CD4-positive, alpha-beta T cell (primary cell): ENCODE results near the gene DEPDC5. TPM values are rescaled to one million over a fixed set of nuclear protein-coding genes. Genes with fewer than 3 reads are reported as not detected.

Source experiments
- ATAC-seq: fragments of 200-7000 bp; cut with Tn5 transposase; one replicate; pipeline ENCODE4 v1.10.0; 2022; ENCODE audit warnings: mild to moderate bottlenecking; ENCODE audit not compliant: poor library complexity
- CTCF ChIA-PET: fragments of 350-600 bp; sonication (Branson Sonifier 250); formaldehyde crosslinking; loops from one replicate; lab custom pipeline; 2021; ENCODE audit warnings: antibody characterized with exemption, inconsistent platforms; lab: Charles Lee
- POLR2A ChIA-PET: fragments of 350-600 bp; sonication (Branson Sonifier 250); formaldehyde crosslinking; loops from one replicate; lab custom pipeline; 2021; ENCODE audit warnings: antibody characterized with exemption, inconsistent platforms; lab: Charles Lee
- DNase-seq, 14 experiments: peaks; one replicate each; pipeline ENCODE4 v3.0.0-alpha.2; 2013 to 2020; ENCODE audit warnings: mixed read lengths in 2 of 14
- H3K27ac ChIP-seq, 2 donors: one replicate each; pipeline versions ENCODE4 v1.5.1 to v1.7.0; 2013; ENCODE audit warnings: low read length in 2 of 2, low read depth in 1 of 2, mild to moderate bottlenecking in 1 of 2
- H3K27me3 ChIP-seq, 2 experiments: 1 replicate in 1 of 2; 2 replicates in 1 of 2; pipeline versions ENCODE4 v1.6.1 to v1.7.0; 2013; ENCODE audit warnings: low read length in 2 of 2, control low read depth in 1 of 2, mild to moderate bottlenecking in 1 of 2, moderate library complexity in 1 of 2; ENCODE audit not compliant: insufficient read depth in 2 of 2, control insufficient read depth in 1 of 2
- H3K36me3 ChIP-seq: one replicate; pipeline ENCODE4 v1.6.1; 2013; ENCODE audit warnings: low read length, control low read depth; ENCODE audit not compliant: insufficient read depth
- H3K4me1 ChIP-seq: one replicate; pipeline ENCODE4 v1.6.1; 2013; ENCODE audit warnings: low read length, control low read depth; ENCODE audit not compliant: insufficient read depth
- H3K4me3 ChIP-seq: one replicate; pipeline ENCODE4 v1.5.1; 2013; ENCODE audit warnings: mild to moderate bottlenecking, low read length, moderate library complexity
- H3K9me3 ChIP-seq, 2 experiments: 1 replicate in 1 of 2; 2 replicates in 1 of 2; pipeline versions ENCODE4 v1.6.1 to v1.7.0; 2013; ENCODE audit warnings: low read length in 2 of 2, mild to moderate bottlenecking in 2 of 2, control low read depth in 1 of 2, moderate library complexity in 1 of 2; ENCODE audit not compliant: control insufficient read depth in 1 of 2, insufficient read depth in 1 of 2
- H3K27ac Mint-ChIP-seq: one replicate; pipeline ENCODE4 v1.8.0; 2020; ENCODE audit warnings: mixed read lengths
- H3K27me3 Mint-ChIP-seq: one replicate; pipeline ENCODE4 v1.8.0; 2021; ENCODE audit warnings: mixed read lengths
- H3K36me3 Mint-ChIP-seq: one replicate; pipeline ENCODE4 v1.8.0; 2021; ENCODE audit warnings: low read depth, mixed read lengths
- H3K4me1 Mint-ChIP-seq: one replicate; pipeline ENCODE4 v1.8.0; 2021; ENCODE audit warnings: low read depth, mixed read lengths
- H3K4me3 Mint-ChIP-seq: one replicate; pipeline ENCODE4 v1.8.0; 2020; ENCODE audit warnings: mild to moderate bottlenecking, mixed read lengths
- H3K9me3 Mint-ChIP-seq: one replicate; pipeline ENCODE4 v1.8.0; 2020; ENCODE audit warnings: mixed read lengths
- CTCF ChIP-seq: fragments of 200-600 bp; IDR thresholded peaks from one replicate; pipeline ENCODE4 v1.8.0; 2022; ENCODE audit warnings: antibody characterized with exemption, mild to moderate bottlenecking
- intact Hi-C, 2 experiments: fragments of 100-400 bp; cut with DNase I in 1 of 2; cut with micrococcal nuclease in 1 of 2; formaldehyde crosslinking; loops; one replicate each; pipeline versions ENCODE4 v1.15.1 to v1.9.0; 2023 to 2025; cut with DNase I, micrococcal nuclease
- total RNA-seq, 174 experiments: library from RNA in 2 of 174; stranded (reverse) in 2 of 174; gene quantifications; one replicate each; pipeline ENCODE4 v1.2.3 and lab custom pipeline; 2021 to 2026

Gene DEPDC5
- total RNA-seq, 2 experiments from 2014 or later, result 32.9 to 36.6 TPM

GRCh38 chr22:31881200-31881599 lies 127.4 kb downstream of the DEPDC5 start:
- ChIA-PET CTCF (no interaction called here), POLR2A (interaction anchor here (0.9 kb wide), 1 partner anchor 9 kb away, joined by 3 read pairs; no protein-coding TSS in a partner anchor)
- TF ChIP-seq CTCF, result no peak
- ATAC-seq (no peak), DNase-seq (no peak)
- no peak overlapping the region for H3K4me3 Mint-ChIP-seq
- peaks cover 33% of the 10 kb centered on the region for H3K36me3 ChIP-seq
- H3K27ac Mint-ChIP-seq, result no peak overlapping the region
- intact Hi-C loops, result no loop called here
- peaks cover 78% of the 10 kb centered on the region for H3K36me3 Mint-ChIP-seq
- no peaks in the 10 kb centered on the region for H3K9me3 Mint-ChIP-seq
- H3K27me3 ChIP-seq, result no peaks in the 10 kb centered on the region
- H3K4me3 ChIP-seq, result no peak overlapping the region
- no peaks in the 10 kb centered on the region for H3K4me1 Mint-ChIP-seq
- H3K27ac ChIP-seq, result no peak overlapping the region
- no peaks in the 10 kb centered on the region for H3K4me1 ChIP-seq
- H3K27me3 Mint-ChIP-seq, result no peaks in the 10 kb centered on the region
- no peaks in the 10 kb centered on the region for H3K9me3 ChIP-seq

DNA sequence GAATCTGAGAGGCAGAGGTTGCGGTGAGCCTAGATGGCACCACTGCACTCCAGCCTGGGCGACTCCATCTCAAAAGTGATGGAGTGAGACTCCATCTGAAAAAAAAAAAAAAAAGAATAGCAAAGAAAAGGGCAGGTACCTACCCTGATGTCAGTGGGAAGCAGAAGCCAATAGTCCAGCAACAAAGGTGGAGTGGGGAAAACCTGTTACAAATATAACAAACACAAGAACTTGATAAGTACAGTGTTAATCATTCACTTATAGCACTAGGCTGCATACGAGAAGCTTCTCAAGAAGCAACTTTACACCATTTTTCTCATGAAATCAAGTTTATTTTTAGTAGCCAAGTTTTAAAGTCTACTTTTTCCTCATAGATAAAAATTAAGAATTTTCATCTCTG lies 128.0 kb downstream of the DEPDC5 start:
- Mint-ChIP-seq H3K4me3 (no peak overlapping the region), H3K4me1 (no peaks in the 10 kb centered on the region), H3K36me3 (peaks cover 73% of the 10 kb centered on the region), H3K27me3 (no peaks in the 10 kb centered on the region), H3K9me3 (no peaks in the 10 kb centered on the region), H3K27ac (no peak overlapping the region)
- no peak for TF ChIP-seq CTCF
- Histone ChIP-seq H3K4me1 (no peaks in the 10 kb centered on the region), H3K36me3 (peaks cover 29% of the 10 kb centered on the region), H3K4me3 (no peak overlapping the region), H3K27me3 (no peaks in the 10 kb centered on the region), H3K27ac (no peak overlapping the region), H3K9me3 (no peaks in the 10 kb centered on the region)
- DNase-seq (no peak), ATAC-seq (no peak)
- CTCF ChIA-PET, result interaction anchor here (1.0 kb wide), 1 partner anchor 89 kb away, joined by 3 read pairs; no protein-coding TSS in a partner anchor
- intact Hi-C loops, result no loop called here
- POLR2A ChIA-PET, result no interaction called here

GRCh38 chr22:31882971-31883370 lies 129.2 kb downstream of the DEPDC5 start:
- ATAC-seq, result no peak
- Mint-ChIP-seq H3K27me3 (no peaks in the 10 kb centered on the region), H3K9me3 (no peaks in the 10 kb centered on the region), H3K4me1 (no peaks in the 10 kb centered on the region), H3K36me3 (peaks cover 77% of the 10 kb centered on the region), H3K27ac (no peak overlapping the region), H3K4me3 (no peak overlapping the region)
- Histone ChIP-seq H3K4me3 (no peak overlapping the region), H3K27me3 (no peaks in the 10 kb centered on the region), H3K4me1 (no peaks in the 10 kb centered on the region), H3K36me3 (peaks cover 25% of the 10 kb centered on the region), H3K9me3 (no peaks in the 10 kb centered on the region), H3K27ac (no peak overlapping the region)
- DNase-seq, result no peak
- intact Hi-C loops, result no loop called here
- POLR2A ChIA-PET, result no interaction called here
- CTCF ChIA-PET, result no interaction called here
- TF ChIP-seq CTCF, result no peak
